AML-193 (cell line): ENCODE results near the gene REG4.
A peak's percentile ranks its signal among the peaks of the same experiment; 100 is the strongest.
"Not testable (repeated sequence)": the region's sequence is repeated elsewhere in the genome, so short reads cannot be mapped to it uniquely, and the experiment has no call there.

Experiments
- DNase-seq, 2 experiments: peaks; one replicate each; lab custom pipeline; 2025; lab: John Stamatoyannopoulos, UW

The REG4 gene

DNA sequence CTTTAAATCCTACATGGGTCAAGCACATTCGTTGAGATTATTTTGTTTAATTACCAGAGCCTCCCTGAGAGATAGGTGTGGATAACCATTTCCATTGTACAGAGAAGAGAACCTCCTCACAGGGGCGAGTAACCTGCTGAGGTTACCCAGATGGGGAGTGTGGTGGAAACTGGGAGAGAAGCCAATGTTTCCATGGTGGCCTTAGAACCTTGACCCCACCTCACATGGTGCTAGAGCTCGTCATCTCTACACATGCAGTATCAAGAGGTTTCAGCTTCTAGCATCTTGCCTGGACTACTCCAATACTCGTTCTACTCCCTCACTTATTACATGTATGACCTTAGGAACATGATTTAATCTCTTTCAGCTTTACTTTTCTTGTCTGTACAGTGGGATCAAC is 4.8 kb downstream of the REG4 start:
- no peak for DNase-seq

DNA sequence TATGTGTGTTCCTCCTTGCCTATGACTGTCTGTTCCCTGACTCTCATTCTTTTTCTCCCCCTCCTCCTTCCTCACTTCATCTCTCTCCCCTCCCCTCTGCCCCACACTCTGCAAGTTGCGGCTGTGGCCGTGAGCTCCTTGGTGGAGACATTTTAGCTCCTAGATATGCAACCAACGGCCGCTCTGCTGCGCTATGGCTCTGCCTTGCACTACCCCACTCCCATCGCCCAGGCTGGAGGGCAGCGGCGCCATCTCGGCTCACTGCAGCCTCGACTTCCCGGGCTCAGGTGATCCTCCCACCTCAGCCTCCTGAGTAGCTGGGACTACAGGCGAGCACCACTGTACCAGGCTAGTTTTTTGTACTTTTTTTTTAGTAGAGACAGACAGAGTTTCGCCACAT is 5.5 kb downstream of the REG4 start:
- DNase-seq, result no peak

DNA sequence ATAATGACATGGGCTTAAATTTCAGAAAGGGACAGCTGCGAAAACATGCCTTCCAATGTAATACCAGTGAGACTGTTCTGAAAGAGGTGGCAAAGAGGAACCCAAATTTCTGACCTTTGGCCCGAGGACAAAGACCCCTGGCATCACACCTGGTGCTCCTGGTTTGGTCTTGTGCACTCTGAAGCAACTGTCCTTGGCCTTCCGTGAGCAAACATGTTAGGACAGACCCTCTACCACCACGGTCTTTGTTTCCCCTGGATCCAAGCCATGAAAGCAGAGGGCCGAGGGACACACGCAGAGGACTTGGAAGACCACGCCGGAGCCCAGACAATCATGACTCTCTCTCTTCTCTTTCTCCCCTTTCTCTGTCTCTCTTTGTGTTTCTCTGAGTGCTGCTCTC is 6.0 kb downstream of the REG4 start:
- DNase-seq, result no peak

DNA sequence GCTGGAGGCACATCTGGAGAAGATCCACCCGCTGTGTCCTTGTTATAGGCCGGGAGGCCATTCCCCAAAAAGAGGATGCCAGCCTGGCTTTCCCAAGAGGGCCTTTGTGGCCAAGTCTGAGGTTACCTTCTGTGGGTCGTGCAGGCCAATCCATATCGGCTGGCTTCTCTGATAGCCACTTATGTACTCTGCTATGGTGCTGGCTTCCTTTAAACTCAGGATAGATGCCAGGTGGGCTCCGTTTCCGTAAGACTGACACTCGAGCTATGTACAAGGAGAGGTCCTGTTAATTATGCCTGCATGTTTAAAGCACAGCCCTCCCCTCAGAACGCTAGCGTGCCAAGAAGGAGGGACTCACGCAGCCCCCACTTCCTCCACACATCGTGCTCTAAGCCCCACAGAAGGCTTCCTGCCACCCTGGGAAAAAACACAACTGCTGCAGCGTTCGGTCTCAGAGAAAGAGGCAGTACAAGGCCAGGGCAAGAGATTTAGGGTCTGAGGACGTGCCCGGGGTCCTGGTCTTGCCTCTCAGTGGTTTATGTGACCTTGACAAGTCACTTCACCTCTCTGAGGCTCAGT is 11.6 kb downstream of the REG4 start:
- no peak for DNase-seq

DNA sequence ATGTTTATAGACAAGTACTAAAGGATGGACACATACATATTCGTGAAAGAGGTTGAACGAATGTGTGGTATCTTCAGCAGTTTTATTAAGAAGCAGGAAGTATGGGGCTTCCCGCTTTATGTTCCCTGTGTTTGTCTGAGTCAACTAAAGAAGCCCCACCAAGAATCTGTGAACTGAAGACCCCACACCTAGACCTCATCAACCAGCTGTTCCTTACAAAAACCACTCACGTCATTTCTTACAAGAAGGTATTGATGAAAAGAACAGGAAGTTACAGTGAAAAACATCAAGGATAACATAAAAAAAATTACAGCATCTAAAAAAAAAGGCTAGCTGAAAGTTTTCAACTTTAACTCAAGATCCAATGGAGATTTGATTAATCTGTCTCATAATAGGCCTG is 12.3 kb downstream of the REG4 start:
- DNase-seq, result no peak

DNA sequence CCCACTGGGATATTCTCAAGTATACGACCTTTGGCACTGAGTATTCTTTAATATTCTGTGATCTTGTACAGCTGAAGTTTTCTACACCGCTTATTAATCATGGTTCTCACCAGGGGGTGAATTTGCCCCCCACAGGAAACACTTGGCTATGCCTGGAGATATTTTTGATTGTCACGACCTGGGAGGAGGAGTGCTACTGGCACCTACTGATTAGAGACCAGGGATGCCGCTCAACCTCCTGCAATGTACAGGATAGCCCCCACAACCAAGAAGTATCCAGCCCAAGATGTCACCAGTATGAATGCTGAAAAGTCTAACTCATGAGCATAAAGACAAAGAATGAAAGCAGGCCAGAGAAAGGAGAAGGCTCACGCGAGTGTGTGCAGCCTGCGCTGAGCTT is 13.7 kb downstream of the REG4 start:
- DNase-seq, result no peak

DNA sequence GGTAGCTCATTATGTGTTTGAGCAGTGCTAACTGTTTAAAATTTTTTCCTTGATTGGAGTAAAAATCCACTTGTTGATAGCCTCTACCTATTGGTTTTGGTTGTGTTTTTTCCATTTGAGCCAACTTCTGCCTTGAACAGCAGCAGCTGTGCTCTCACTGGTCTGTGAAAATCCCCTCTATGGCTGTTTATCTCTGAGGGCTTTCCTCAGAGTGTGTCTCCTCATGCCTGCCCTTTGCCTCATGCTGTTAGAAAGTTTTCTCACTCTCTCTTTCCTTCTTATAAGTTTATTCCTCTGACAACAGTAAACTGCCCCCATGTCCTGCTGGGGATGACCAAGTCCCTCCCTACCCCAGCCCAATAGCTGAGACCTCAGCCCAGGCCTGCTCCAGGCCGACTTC is 14.1 kb downstream of the REG4 start:
- no peak for DNase-seq

DNA sequence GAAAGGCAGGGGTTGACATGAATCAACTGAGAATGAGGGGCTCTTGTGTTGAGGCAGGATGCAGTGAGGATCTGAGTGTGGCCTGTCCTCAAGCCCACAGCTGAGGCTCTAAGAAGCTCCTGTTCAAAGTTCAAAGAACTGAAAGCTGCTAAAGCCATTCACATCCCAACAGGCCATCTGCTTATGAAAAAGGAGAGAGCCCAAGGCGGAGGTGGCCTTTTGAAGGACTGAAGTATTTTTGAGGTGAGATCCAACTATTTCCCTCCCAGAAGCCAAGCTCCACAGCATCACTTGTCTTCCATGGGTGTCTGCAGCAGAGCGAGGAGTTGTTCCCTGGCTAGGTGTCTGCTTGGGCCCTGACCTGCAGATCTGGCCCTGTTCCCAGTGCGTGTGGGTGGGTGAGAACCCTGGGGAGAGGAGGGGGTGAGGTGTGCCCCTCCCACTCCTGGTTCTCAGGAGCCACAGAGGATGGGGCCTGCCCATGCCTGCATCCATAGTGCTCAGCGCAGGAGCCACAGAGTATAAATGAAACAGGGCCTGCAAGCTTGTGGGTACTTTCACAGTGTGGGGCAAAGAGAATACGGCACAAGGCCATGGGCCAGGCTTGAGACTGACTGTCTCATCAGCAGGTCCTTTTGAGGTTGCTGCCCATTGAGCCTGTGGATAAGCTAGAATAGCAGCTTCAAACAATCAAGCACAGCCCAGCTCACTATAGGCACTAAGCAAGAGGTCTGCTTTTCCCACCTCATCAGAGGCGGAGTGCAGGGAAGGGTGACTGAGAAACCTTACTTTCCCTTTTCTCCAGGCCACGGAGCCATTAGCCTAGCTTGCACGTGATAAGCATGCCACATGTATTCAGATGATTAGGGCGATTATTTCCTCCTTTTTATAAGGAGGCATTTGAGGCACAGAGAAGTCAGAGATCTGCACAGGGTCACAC is 15.7 kb downstream of the REG4 start:
- no peak for DNase-seq

DNA sequence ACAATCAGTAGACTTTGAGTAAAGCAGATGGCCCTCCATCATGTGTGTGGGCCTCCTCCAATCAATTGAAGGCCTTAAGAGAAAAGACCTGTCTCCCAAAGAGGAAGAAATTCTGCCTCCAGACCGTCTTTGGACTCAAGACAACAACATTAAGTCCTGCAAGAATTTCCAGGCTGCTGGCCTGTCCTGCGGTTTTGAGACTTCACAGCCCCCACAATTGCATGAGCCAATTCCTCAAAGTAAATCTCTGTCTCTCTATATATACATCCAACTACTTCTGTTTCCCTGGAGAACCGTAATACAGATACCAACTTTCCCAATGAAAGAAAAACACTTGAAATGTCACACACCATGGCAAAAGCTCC is 16.4 kb downstream of the REG4 start:
- DNase-seq, result no peak

DNA sequence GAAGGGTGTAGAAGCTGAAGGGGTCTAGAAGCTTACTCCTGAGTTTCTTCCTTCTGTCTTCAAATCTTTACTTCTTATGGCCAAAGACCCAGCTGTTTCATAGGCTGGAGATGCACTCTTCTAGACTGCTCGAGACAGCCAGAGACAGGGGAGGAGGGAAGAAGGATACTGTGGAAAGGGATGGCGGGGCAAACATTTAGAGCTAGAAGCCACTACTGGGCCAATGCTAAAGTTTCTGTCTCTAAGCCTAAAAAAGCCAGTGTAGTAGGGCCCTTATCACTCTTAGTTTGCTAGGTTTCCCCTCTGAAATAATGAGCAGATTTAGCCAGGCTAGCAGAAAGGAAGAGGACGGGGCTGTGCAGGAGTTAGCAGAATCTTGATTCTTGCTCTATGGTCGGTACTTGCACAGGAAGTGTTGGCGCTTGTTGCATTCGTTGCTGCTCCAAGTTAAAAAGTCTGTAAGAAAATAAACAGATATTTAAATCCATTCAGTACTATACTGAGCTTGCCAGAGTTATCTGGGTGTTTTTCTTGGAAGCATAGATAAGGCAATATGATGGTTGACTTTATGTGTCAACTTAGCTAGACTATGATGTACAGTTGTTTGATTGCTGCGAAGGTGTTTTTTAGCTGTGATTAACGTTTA is 16.9 kb downstream of the REG4 start:
- no peak for DNase-seq

DNA sequence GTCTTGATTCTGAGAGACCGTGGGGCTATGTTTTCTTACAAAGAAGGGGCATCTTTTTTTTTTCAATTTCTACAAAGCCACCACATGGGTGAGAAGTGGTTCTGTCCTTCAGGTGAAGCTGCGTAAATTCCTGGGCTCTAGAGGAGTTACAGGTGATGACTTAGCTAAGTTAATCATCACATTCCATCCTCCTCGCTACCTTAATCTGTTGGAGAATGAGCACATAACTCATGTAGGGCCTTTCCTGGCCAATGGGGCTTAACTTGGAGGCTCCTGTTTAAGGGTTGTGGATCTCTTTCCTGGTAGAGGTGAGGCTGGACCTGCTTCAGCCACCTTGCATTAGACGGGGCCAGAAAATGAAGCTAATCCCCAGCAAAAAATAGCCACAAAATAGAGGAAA is 19.9 kb downstream of the REG4 start:
- DNase-seq, result no peak

DNA sequence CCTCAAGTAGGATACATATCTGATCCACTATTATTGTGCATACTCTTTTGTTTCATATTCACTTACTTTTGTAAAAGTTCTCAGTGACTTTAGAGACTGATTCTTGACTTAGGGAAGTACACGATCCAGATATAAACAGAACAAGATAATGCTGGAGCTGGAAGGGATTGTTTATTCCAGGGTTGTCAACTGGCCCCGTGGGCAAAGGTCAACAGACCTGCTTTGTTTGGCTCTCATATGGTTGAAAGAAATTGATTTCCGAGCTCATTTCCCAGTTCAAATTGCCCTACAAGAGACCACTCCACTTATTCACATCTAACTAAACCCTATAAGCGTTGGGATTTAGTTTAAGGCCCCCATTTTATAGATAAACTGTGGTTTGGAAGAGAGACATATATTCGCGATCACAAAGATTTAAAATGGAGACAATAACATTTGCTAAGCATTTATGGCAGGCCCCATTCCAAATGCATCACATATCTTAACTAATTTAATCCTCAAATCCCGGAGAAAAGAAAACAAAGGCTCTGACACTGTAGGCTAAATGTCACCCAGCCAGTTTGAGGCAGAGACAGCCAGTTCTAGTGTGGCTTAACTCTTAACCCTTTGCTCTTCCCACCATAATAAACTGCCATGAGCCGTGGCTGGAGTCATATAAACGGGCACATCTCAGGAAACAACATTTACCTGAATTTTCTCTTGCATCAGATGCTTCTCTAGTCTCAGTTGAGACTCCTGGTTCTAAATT is 20.6 kb downstream of the REG4 start:
- no peak for DNase-seq

DNA sequence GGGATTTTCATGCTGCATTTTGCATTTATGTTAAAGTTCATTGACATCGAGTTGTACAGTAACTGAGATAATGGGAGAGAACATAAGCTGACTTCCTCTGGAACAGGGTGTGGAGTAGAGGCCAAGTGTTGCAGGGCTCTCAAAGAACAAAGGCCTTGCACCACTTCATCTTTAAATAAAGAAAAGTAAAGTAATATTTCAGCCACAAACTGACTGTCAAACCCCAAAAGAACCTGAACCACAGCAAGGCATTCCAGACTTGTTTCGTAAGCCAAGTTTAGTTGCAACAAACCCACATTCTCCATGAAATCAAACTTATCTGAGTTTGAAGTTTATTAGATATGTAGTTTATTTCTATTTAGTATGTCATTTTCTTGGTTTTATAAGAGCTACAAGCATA is 23.5 kb downstream of the REG4 start:
- DNase-seq, result peak; percentile 70 to 74

DNA sequence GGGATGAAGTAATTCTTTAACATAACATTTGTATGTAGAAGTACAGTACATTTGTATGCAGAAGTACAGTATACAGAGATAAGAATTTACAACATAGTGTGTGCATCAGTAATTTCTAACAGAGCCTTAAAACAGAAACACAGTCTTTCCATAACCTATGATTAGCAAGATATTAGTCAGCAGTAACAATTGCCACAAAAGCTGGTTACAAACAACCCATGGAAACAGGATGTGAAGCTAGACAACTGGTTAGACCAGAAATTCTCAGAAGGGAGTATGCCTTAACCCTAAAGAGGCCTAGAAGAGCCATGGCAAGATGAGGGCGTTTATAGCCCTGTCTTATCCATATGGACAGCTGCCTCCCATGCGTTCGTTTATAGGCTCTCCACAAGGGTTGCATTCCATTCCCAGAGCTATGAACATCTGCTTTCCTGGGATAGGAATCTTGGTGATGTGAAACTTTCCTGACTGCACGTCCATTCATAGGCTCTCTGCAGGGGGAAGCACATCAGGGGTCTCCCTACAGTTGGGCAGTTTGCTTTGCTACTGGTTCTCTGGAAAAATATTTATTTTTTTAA is 24.7 kb downstream of the REG4 start:
- DNase-seq, result not testable (repeated sequence)

DNA sequence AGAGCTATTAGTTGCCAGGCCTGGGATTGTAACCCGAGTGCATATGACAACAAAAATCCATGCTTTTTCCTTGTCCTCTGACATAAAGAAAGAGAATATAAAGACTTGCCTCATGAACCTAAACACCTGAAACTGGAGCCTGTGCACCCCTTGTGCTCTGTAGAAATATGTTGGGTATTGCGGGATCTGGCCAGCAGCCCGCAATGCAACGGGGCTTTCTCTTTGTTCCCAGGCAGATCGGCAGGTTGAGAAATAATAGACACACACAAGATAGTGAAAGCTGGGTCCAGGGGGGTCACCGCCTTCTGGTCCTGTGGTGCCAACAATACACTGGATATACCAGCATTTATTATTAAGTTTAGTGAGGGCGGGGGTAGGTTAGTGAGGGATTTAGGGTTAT is 25.2 kb downstream of the REG4 start:
- DNase-seq, result not testable (repeated sequence)

DNA sequence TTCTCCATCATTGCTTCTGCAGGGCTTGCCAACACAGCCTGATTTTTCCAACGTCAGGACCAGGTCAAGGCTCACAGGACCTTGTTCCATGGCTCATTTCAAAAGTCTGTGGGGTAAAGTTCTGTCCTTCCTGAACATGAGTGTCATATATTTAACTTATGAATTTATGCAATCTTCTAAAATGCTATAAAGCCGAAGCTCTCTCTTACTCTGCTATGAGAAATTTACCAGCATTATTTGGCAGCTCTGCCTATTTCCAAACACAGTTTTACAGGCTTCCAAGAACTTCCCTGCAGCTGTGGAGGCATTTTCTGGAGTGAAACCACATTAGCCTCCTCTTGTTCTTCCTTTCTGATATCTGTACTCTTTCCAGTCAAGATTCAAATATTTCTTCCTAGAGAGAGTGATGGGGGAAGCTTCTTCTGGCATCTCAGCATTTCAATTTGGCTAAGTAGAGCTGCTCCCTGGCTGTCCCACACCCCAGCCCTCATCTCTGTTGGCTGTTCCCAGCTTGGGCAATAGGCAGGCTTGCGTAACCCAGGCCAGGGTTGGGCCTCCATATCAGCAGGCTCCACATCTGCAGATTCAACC is 27.0 kb downstream of the REG4 start:
- peak; percentile 57 to 60 for DNase-seq

DNA sequence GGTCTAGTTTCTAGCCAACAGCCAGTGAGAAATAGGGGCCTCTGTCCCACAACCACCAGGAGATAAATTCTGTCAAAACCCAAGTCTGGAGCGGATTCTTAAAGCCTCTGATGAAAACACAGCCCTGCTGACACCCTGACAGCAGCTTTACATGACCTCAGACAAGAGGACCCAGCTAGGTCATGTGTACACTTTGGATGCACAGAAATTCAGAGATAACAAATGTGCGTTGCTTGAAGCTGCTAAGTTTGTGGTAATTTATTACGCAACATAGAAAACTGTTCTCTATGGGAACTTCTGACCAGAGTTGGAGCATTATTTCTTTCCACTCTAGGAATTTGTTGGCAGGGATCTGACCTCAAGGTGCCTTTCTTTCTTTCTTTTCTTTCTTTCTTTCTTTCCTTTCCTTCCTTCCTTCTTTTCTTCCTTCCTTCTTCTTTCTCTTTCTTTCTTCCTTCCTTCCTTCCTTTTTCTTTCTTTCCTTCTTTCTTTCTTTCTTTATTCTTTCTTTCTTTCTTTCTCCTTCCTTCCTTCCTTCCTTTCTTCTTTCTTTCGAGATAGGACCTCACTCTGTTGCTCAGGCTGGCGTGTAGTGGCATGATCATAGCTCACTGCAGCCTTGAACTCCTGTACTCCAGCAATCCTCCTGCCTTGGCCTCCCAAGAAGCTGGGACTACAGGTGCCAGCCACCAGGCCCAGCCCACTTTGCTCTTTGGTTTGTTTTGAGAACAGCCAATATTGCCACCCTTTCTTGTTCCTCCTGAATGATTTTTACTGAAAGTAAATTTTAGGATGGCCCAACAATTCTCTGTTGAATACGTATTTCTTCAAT is 27.7 kb downstream of the REG4 start:
- DNase-seq, result peak; percentile 34 to 41

DNA sequence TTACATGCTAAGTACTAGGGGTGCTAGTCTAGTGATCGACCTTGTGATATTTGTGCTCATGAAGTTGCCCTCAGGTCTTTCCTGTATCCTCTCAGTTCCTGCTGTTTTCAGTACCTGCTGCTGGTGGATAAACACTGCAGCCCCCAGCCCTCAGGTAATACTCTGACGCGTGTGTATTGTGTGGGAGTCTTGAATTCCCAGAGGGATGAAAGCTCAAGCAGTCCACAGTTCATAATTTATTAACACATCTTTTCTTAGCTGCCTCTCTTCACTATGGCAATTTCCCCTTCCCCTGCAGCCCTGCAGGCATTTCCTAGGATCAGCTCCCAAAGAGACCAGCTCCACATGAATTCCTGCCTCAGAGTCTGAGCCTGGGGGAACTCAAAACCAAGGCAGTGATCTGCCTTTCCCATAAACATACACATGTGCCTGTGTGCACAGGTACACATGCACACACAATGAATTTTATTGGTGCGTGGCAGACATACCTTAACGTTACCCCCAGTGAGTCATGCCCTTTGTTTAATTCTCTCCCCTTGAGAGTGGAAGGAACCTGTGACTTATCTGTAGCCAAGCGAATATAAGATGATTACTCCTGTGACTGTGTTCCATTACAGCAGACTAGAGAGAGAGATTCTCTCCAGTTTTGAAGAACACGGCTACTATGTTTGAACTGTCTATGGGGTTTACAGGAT is 28.5 kb downstream of the REG4 start:
- no peak for DNase-seq

DNA sequence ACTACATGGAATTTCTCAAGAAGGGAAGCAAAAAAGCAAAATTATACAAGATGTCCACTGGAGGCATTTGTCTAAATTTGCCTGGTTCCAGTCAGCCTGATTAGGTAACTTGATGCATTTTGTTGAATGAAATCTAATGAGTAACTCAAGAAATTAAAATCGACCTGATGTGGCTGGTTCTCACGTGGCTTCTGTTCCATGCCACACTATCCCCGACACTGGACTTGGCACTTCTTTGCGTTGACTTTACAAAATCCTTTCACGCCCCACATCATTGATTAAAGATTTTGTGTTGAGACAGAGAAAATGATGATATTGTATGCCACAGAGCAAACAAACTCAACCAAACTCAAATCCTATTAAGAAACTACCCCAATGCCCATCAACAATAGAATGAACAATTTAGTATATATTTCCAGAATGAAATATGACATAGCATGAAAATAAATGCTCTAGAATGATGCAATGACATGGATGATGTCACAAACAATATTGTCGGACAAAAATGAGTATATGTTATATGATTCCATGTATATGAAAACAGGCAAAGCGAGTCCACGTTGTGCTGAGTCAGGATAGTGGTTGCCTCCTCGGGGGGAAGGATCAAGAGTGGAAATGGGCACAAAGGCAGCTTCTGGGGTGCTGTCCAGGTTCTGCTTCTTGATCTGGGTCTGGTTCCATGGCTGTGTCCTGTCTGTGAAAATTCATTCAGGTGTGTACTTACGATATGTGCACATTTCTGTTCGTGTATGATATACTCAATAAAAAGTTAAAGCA is 29.6 kb downstream of the REG4 start:
- DNase-seq, result no peak
